Testis (tissue), 2 donors: ENCODE measurements around the gene SDK1.

Experiments used
- CTCF ChIP-seq, 3 experiments: fragments of 450-650 bp in 2 of 3; fragments of 200-600 bp in 1 of 3; sonication (generic) in 1 of 3; IDR thresholded peaks; one replicate each; pipeline ENCODE4 v1.5.1; 2016 to 2019; ENCODE audit warnings: antibody characterized with exemption in 3 of 3, mild to moderate bottlenecking in 2 of 3, moderate library complexity in 1 of 3
- POLR2A ChIP-seq: fragments of 450-650 bp; IDR thresholded peaks from one replicate; pipeline ENCODE4 v1.6.1; 2017; ENCODE audit warnings: antibody characterized with exemption, mild to moderate bottlenecking, moderate library complexity

GRCh38 chr7:4115442-4115841 is 814.4 kb downstream of the SDK1 start:
- no peak for TF ChIP-seq POLR2A
- no peak for TF ChIP-seq CTCF (IDR thresholded peaks at IDR 0.05)
